IPS-NIHi7 (cell line): ENCODE results near the gene PTGES3L.

Source experiments
- DNase-seq: peaks from one replicate; pipeline ENCODE4 v3.0.0; 2012; ENCODE audit warnings: mixed read lengths; ENCODE audit errors: extremely low spot score

Gene PTGES3L

DNA sequence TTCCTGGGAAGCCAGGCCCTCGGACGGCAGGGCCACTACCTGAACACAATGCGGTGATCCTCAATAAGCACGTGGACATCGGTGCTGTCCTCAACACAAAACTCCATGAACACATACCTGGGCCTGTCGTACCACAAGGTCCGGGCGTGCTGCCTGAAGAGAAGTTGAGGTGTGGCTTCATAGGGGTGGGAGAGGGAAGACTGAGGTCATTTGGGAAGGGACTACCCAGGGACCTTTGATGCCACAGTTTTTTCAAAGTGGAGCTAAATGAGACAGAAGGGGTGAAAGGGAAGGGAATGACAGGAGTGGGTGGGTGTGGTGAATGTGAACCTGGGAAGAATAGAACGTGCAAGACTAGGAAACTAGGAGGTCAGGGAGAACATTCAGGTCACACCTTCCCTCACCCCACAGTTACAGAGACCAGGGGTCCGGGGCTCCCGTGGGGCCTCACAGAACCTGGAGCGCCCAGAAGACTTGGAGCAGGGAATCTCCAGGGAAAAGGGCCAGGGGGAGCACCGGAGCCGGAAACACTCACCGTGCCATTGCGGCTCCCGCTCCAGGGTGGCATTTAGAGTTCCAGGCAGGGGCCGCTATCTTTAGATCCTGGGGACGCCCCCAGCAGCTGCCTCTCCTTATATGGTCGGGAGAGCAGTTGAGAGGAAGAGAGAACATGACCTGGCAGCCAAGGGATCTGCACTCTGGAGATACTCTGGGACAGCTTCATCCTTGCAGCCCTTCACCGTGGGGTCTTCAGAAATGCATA lies at the start of gene PTGES3L:
TSS of gene PTGES3L (minus strand) at position 570 of the 763 bp plus-strand sequence. CDS start at position 543, 27 bp downstream.
- peak; percentile 84 for DNase-seq

DNA sequence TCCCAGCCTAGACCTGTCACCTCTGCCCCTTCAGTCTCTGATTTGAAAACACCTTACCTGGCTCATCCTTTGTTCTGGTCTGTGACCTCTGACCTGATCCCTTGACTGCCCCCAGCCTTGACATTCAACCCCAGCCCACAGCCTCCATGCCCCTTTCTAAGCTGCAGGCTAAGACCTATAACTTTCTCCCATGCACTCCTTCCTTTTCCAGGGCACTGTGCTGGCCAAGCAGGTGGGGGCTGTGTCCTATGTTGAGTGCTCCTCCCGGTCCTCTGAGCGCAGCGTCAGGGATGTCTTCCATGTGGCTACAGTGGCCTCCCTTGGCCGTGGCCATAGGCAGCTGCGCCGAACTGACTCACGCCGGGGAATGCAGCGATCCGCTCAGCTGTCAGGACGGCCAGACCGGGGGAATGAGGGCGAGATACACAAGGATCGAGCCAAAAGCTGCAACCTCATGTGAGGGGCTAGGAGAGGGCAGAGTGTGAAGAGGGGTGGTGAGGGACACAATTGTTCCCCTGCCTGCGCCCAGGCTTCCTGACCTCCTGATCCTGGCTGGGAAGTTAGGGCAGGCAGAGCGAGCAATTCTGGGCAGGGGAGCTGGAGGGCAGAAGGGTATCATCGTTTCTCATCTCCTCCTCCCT lies 48.5 kb upstream of the PTGES3L start:
- DNase-seq, result no peak

GRCh38 chr17:43027091-43028032 lies 47.5 kb upstream of the PTGES3L start:
- peak; percentile 46 for DNase-seq

DNA sequence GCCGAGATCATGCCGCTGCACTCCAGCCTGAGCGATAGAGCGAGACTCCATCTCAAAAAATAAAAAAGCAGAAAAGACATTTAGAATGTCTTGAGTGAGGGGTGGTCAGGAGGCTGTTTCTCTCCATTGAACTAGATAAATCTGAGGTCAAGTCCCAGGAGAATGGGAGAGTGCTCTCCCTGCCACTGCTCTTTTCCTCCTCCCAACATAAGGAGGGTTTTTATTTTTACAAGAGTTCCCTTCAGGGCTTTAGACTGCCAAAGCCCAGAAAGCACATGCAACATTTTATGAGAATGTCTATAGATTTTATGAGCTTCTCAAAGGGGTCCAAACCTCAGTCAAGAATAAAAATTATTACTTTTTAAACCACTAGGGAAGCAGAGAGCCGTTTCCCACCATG lies 46.7 kb upstream of the PTGES3L start:
- no peak for DNase-seq

GRCh38 chr17:43025766-43026537 lies 46.1 kb upstream of the PTGES3L start:
- DNase-seq, result peak; percentile 18

- no peak for DNase-seq
Measured at GRCh38 chr17:43025290-43025657, 45.4 kb upstream of the PTGES3L start.

- DNase-seq, result peak; percentile 94
Measured at GRCh38 chr17:43024407-43025289, 44.8 kb upstream of the PTGES3L start, which contains the start of gene RND2. Gene RND2, plus strand, starts transcription at chr17:43025231. Its CDS starts 117 bp downstream, at chr17:43025348.

DNA sequence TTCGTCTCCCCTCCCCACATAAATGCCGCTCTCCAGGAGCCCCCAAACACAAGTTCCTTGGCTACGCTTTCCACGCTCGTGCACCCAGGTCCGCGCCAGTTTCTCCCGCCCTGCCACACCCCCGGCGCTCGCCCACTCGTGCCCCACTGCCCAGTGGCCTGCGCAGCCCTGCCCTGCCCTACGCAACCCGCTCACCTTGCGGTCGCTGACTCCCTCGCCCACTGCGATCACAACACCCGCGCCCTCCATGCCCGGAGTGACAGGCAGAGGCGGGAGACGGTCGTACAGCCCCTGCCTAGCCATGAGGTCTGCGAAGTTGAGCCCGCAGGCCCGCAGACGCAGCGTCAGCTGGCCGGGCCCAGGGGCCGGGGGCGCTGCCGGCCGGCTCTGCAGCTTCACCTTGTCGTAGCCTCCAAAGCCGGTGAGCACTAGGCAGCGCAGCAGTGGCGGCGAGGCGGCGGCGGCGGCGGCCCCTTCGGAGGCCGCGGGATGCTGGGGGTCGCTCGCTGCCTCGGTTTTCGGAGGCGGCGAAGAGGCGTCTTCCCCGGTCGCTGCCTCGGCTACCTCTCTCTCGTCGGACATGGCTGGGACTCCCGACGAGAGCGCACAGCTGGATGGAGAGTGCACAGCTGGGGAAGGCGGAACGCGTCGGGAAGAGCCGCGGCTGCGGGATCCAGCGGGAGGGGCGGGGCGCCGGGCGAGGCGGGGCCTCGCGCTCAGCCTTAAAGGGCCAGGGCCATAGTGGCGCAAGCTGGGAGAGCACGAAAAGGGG lies 42.0 kb upstream of the PTGES3L start, which contains the start of gene VAT1:
TSS of gene VAT1 (minus strand) at position 645 of the 772 bp plus-strand sequence. CDS start at position 582, 63 bp downstream.
- DNase-seq, result peak; percentile 85

GRCh38 chr17:43020789-43021740 lies 41.2 kb upstream of the PTGES3L start:
- DNase-seq, result peak; percentile 64

DNA sequence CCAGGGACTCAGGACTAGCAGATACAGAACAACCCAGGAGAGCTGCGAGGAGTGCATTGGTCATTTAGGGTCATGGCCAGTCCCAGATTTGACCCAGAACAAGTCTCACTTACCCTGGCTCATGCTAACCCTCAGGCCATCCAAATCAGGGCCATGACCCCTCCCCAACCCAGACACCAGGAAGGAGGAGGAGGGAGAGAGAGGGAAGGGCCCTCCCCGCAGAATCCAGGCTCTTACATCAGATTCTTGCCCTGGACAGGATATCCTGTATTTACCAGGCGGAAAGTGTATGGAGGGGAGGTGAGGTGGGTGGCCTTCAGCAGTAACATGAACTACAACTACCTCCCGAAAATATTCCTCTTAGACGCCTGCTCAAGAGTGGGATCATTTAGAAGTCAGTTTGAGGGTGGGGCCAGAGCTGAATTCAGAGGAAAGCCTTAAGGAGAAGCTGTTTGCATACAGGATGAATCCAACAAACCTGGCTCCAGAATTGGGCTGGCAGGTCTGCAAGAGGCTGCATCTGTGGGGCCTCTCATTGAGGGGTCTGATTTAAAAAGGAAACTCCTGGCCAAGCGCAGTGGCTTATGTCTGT lies 40.2 kb upstream of the PTGES3L start:
- DNase-seq, result peak; percentile 9

DNA sequence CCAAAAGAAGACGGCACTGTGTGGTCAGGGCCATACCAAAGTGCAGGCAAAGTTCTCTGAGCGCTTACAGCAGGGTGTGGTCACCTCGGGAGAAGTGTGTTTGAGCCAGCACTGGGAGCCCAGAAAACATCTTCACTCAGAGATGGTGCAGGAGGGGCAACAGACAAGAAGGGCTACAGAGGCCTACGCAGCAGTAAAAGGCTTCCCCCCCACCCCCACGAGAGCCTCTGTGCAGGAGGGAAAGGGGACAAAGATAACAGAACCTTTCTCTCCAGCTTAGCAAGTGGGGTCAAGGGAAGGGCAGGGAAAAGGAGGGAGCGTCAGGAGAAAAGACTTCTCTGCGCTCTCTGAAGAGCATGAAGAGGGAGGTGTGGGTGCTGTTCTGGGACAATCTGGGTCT lies 39.5 kb upstream of the PTGES3L start:
- DNase-seq, result peak; percentile 3

GRCh38 chr17:43018932-43019331 lies 39.1 kb upstream of the PTGES3L start:
- no peak for DNase-seq

GRCh38 chr17:43018008-43018853 lies 38.4 kb upstream of the PTGES3L start:
- DNase-seq, result peak; percentile 16

DNA sequence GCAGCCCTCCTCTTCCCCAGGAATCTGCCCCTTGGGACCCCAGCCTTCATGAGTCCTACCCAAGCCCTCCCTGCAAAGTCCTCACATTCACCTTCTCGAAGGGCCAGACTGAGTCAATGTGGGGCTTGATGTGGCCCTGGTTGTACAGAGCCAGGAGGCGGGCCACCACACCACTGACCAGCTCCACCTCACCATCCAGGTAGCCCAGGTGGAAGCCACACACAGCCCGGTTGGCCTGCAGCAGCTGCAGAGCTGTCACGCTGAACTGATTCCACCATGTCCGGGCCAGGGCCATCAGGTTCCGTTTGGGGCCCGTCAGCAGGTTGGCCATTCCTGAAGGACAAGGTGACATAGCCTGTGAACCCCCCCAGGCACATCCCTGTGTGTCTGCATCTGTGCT lies 36.3 kb upstream of the PTGES3L start:
- no peak for DNase-seq

GRCh38 chr17:43015579-43015978 lies 35.7 kb upstream of the PTGES3L start:
- DNase-seq, result peak; percentile 11

- peak; percentile 7 for DNase-seq
Measured at GRCh38 chr17:43014649-43015542, 35.0 kb upstream of the PTGES3L start.
